NOMO-1 (cell line): ENCODE results near the gene CYP11A1.
A peak's percentile ranks its signal among the peaks of the same experiment; 100 is the strongest.
"Not testable (repeated sequence)": the region's sequence is repeated elsewhere in the genome, so short reads cannot be mapped to it uniquely, and the experiment has no call there.

Experiments
- DNase-seq, 2 experiments: peaks; one replicate each; lab custom pipeline; 2025; ENCODE audit not compliant: unreplicated experiment in 2 of 2; lab: John Stamatoyannopoulos, UW

CYP11A1 gene

GRCh38 chr15:74376226-74376625, 8.8 kb upstream of the CYP11A1 start:
- DNase-seq, result no peak

- peak; percentile 42 to 74 for DNase-seq
Measured at GRCh38 chr15:74375303-74375693, 7.9 kb upstream of the CYP11A1 start.

- no peak for DNase-seq
Measured at GRCh38 chr15:74374648-74375302, 7.3 kb upstream of the CYP11A1 start.

GRCh38 chr15:74373731-74374647, 6.5 kb upstream of the CYP11A1 start:
- peak; percentile 83 to 84 for DNase-seq

- DNase-seq, result no peak
Measured at GRCh38 chr15:74373056-74373650, 5.7 kb upstream of the CYP11A1 start.

GRCh38 chr15:74370471-74370870, 3.0 kb upstream of the CYP11A1 start:
- no peak for DNase-seq

GRCh38 chr15:74369756-74370155, 2.3 kb upstream of the CYP11A1 start:
- no peak for DNase-seq

- DNase-seq, result no peak
Measured at GRCh38 chr15:74369084-74369745, 1.8 kb upstream of the CYP11A1 start.

- no peak for DNase-seq
Measured at GRCh38 chr15:74368121-74368520, 675 bp upstream of the CYP11A1 start.

- no peak for DNase-seq
Measured at GRCh38 chr15:74365598-74366445, 1.6 kb downstream of the CYP11A1 start.

GRCh38 chr15:74364936-74365597, 2.4 kb downstream of the CYP11A1 start:
- DNase-seq, result no peak

- DNase-seq, result no peak
Measured at GRCh38 chr15:74362482-74362881, 5.0 kb downstream of the CYP11A1 start.

- not testable (repeated sequence) for DNase-seq
Measured at GRCh38 chr15:74360855-74361254, 6.6 kb downstream of the CYP11A1 start.

GRCh38 chr15:74359376-74359775, 8.1 kb downstream of the CYP11A1 start:
- DNase-seq, result not testable (repeated sequence)

GRCh38 chr15:74357514-74357913, 9.9 kb downstream of the CYP11A1 start:
- peak; percentile 18 to 59 for DNase-seq

GRCh38 chr15:74356050-74356449, 11.4 kb downstream of the CYP11A1 start:
- not testable (repeated sequence) for DNase-seq

- not testable (repeated sequence) for DNase-seq
Measured at GRCh38 chr15:74353992-74354391, 13.5 kb downstream of the CYP11A1 start.

- no peak for DNase-seq
Measured at GRCh38 chr15:74352393-74352910, 15.0 kb downstream of the CYP11A1 start.

GRCh38 chr15:74351670-74352069, 15.8 kb downstream of the CYP11A1 start:
- DNase-seq, result no peak
